ENCODE results near the gene RPS6KA4. TPM values are rescaled to one million over a fixed set of nuclear protein-coding genes. Genes with fewer than 3 reads are reported as not detected.
A peak's percentile ranks its signal among the peaks of the same experiment; 100 is the strongest.

The RPS6KA4 gene
- total and polyA plus RNA-seq, 2 of the 13 experiments (the other 11 are each of a cell fraction or from before 2014, with no cell fraction given), result 8.9 to 14.2 TPM

- in situ Hi-C loops (cut with HindIII; ENCODE audit: extremely low pct_ligation_motif_present, low pct_unique_long_range_greater_than_20kb), result no loop called here
- intact Hi-C loops (cut with micrococcal nuclease; ENCODE audit: unreplicated experiment), result no loop called here
- no peak overlapping the region for H3K4me2 ChIP-seq (ENCODE audit: low read depth, low read length)
- no peak overlapping the region for H3K27ac ChIP-seq (ENCODE audit: extremely low read length, insufficient read depth, low read length)
- H3K9ac ChIP-seq (ENCODE audit: insufficient read depth, low read depth, low read length), result no peak overlapping the region
- CTCF ChIA-PET (ENCODE audit: low intra/inter-chr PET ratio, low total read pairs), result no interaction called here
- no peak for TF ChIP-seq MIER2 (CRISPR knock-in tag; IDR thresholded peaks at IDR 0.05)
- no peak for TF ChIP-seq NFIB (CRISPR knock-in tag; IDR thresholded peaks at IDR 0.05; ENCODE audit: borderline replicate concordance)
- no peak for TF ChIP-seq SRSF1 (optimal IDR thresholded peaks at IDR 0.05; ENCODE audit: low read depth, low read length)
- TF ChIP-seq ZNF333 (CRISPR knock-in tag; IDR thresholded peaks at IDR 0.05; ENCODE audit: borderline replicate concordance), result no peak
- TF ChIP-seq CENPX (CRISPR knock-in tag; IDR thresholded peaks at IDR 0.05), result no peak
- no peak for TF ChIP-seq RAD21 (CRISPR knock-in tag; IDR thresholded peaks at IDR 0.05)
- TF ChIP-seq TOPORS (CRISPR knock-in tag; IDR thresholded peaks at IDR 0.05), result no peak
- no peak for TF ChIP-seq ZSCAN12 (CRISPR knock-in tag; IDR thresholded peaks at IDR 0.05)
- TF ChIP-seq PCBP1 (IDR thresholded peaks at IDR 0.05; ENCODE audit: borderline replicate concordance, low read depth, low read length), result no peak
- BruUV-seq (replicated peaks), result no TSS peak
- H4K20me1 ChIP-seq (ENCODE audit: insufficient read depth, low read length), result no peaks in the 10 kb centered on the region
- no peaks in the 10 kb centered on the region for H3K79me2 ChIP-seq (ENCODE audit: insufficient read depth, low read length)
- 32% methylated on average over 10 of the region's 11 CpGs for WGBS (ENCODE audit: low lambda C conversion rate)
- H3K4me1 ChIP-seq (ENCODE audit: insufficient read depth, low read length), result no peaks in the 10 kb centered on the region
- H3K9me3 ChIP-seq (ENCODE audit: low read length), result no peaks in the 10 kb centered on the region
- DNase-seq (ENCODE audit: low spot score) (no peak), ATAC-seq (no peak), FAIRE-seq (no peak)
- H3K27me3 ChIP-seq (ENCODE audit: control insufficient read depth in 1 of 2, insufficient read depth in 2 of 2, low read length in 2 of 2), result peaks cover 9 to 50% of the 10 kb centered on the region in 2 experiments
- H3K36me3 ChIP-seq (replicated peaks in 1 of 2; ENCODE audit: control insufficient read depth in 1 of 2, insufficient read depth in 2 of 2, low read length in 2 of 2), result no peaks in the 10 kb centered on the region
- H3K4me3 ChIP-seq (replicated peaks in 1 of 3; ENCODE audit: insufficient read depth in 1 of 3, low read depth in 2 of 3, low read length in 3 of 3), result no peak overlapping the region
- POLR2A ChIA-PET, result no interaction called here
- H2AFZ ChIP-seq (ENCODE audit: low read length), result no peak overlapping the region
These were observed 48.3 kb downstream of the RPS6KA4 start for GRCh38 chr11:64407221-64407620.

GRCh38 chr11:64407630-64408029 lies 48.7 kb downstream of the RPS6KA4 start:
- 0 out of 2 replicates have a peak, but pooled peaks have one; percentile 32 for TF ChIP-seq FOXP1 (IDR thresholded peaks at IDR 0.05)
- no peak for TF ChIP-seq FOXP1 (CRISPR knock-in tag; IDR thresholded peaks at IDR 0.05)
- no peak for TF ChIP-seq NCOR1 (IDR thresholded peaks at IDR 0.05; ENCODE audit: borderline replicate concordance, low read length)
- no peak for TF ChIP-seq ZNF768 (CRISPR knock-in tag; IDR thresholded peaks at IDR 0.05)
- TF ChIP-seq NFE2L2 (IDR thresholded peaks at IDR 0.05; ENCODE audit: low read length), result no peak
- no peak for TF ChIP-seq MXD1 (CRISPR knock-in tag; IDR thresholded peaks at IDR 0.05)
- 0 out of 2 replicates have a peak, but pooled peaks have one; percentile 75 for TF ChIP-seq IKZF1 (IDR thresholded peaks at IDR 0.05)
- peak; percentile 43; the same call in 1 of the 2 replicates for TF ChIP-seq FOXA1 (IDR thresholded peaks at IDR 0.05)
- no peak for TF ChIP-seq FOXA1 (CRISPR knock-in tag; IDR thresholded peaks at IDR 0.05)
- 0 out of 2 replicates have a peak, but pooled peaks have one; percentile 11 for TF ChIP-seq RAD51 (IDR thresholded peaks at IDR 0.05; ENCODE audit: borderline replicate concordance)

More at GRCh38 chr11:64407630-64408029, 48.7 kb downstream of the RPS6KA4 start:
- Histone ChIP-seq H4K20me1 (ENCODE audit: insufficient read depth, low read length) (no peaks in the 10 kb centered on the region), H3K27ac (ENCODE audit: extremely low read length, insufficient read depth, low read length) (no peak overlapping the region), H3K4me1 (ENCODE audit: insufficient read depth, low read length) (no peaks in the 10 kb centered on the region), H3K36me3 (replicated peaks in 1 of 2; ENCODE audit: control insufficient read depth in 1 of 2, insufficient read depth in 2 of 2, low read length in 2 of 2) (no peaks in the 10 kb centered on the region), H3K4me3 (replicated peaks in 1 of 3; ENCODE audit: insufficient read depth in 1 of 3, low read depth in 2 of 3, low read length in 3 of 3) (no peak overlapping the region), H3K79me2 (ENCODE audit: insufficient read depth, low read length) (no peaks in the 10 kb centered on the region), H3K9ac (ENCODE audit: insufficient read depth, low read depth, low read length) (no peak overlapping the region), H3K4me2 (ENCODE audit: low read depth, low read length) (no peak overlapping the region), H2AFZ (ENCODE audit: low read length) (no peak overlapping the region), H3K9me3 (ENCODE audit: low read length) (no peaks in the 10 kb centered on the region), H3K27me3 (ENCODE audit: control insufficient read depth in 1 of 2, insufficient read depth in 2 of 2, low read length in 2 of 2) (peaks cover 7 to 51% of the 10 kb centered on the region in 2 experiments)
- CTCF ChIA-PET (ENCODE audit: low intra/inter-chr PET ratio, low total read pairs), result no interaction called here
- no peak for DNase-seq (ENCODE audit: low spot score)
- POLR2A ChIA-PET, result no interaction called here
- no TSS peak for BruUV-seq (replicated peaks)
- in situ Hi-C loops (cut with HindIII; ENCODE audit: extremely low pct_ligation_motif_present, low pct_unique_long_range_greater_than_20kb) (no loop called here), intact Hi-C loops (cut with micrococcal nuclease; ENCODE audit: unreplicated experiment) (no loop called here)
- no peak for ATAC-seq
- no peak for FAIRE-seq
- 92% methylated on average over 2 of the region's 2 CpGs for WGBS (ENCODE audit: low lambda C conversion rate)
